ENCODE measurements around the gene NTN1.

Gene NTN1

DNA sequence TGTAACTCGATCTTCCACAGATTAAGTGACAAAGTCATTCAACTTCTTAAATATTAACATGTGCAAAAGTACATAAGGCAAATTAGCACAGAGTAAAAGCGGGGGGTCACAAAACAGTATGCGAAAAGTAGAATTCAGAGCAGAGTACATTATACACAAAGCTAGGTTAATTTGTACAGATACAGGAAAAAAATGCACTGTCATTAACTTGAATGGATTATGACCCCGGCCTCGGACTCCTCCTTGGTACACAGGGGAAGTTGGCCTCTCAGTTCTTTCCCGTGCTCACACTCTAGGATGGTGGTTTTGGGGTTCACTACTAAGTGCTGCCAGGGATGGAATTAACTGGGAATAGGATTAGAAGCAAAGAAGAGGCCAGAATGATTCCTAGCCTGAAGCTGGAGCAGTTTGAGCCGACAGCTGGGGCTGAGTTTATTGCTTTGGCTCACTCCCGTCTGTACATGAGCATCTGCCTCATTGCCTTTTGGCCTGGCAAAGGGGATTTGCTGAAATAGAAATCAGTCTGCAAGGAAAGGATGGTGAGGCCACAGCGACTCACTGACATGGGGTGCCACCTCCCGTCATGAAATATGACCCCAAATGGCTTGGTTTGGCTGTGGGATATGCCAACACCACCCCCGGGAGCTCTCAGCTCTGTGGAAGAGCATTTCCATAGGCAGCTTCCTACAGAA is 23.6 kb downstream of the NTN1 start:
- Histone ChIP-seq H3K36me3 (ENCODE audit: low read length) (no peaks in the 10 kb centered on the region), H3K4me2 (ENCODE audit: low read depth, low read length, poor library complexity, severe bottlenecking) (no peak overlapping the region), H3F3A (ENCODE audit: insufficient read depth) (no peaks in the 10 kb centered on the region), H3K4me3 (ENCODE audit: insufficient read depth, low read length, poor library complexity, severe bottlenecking) (no peak overlapping the region), H3K27ac (ENCODE audit: low read depth, low read length) (no peak overlapping the region), H3K9ac (ENCODE audit: low read length) (no peak overlapping the region), H3K79me2 (ENCODE audit: insufficient read depth, low read length) (no peaks in the 10 kb centered on the region), H2AFZ (ENCODE audit: low read depth, low read length, severe bottlenecking) (no peak overlapping the region), H3K27me3 (ENCODE audit: low read length) (no peaks in the 10 kb centered on the region), H3K9me3 (ENCODE audit: insufficient read depth, low read length) (no peaks in the 10 kb centered on the region), H4K20me1 (ENCODE audit: low read depth, low read length) (no peaks in the 10 kb centered on the region), H3K9me2 (replicated peaks; ENCODE audit: insufficient read depth, low read length) (no peaks in the 10 kb centered on the region)
- TF ChIP-seq EZH2phosphoT487 (conservative IDR thresholded peaks at IDR 0.05; ENCODE audit: low read length): no peak
- TF ChIP-seq, protein P1, sequence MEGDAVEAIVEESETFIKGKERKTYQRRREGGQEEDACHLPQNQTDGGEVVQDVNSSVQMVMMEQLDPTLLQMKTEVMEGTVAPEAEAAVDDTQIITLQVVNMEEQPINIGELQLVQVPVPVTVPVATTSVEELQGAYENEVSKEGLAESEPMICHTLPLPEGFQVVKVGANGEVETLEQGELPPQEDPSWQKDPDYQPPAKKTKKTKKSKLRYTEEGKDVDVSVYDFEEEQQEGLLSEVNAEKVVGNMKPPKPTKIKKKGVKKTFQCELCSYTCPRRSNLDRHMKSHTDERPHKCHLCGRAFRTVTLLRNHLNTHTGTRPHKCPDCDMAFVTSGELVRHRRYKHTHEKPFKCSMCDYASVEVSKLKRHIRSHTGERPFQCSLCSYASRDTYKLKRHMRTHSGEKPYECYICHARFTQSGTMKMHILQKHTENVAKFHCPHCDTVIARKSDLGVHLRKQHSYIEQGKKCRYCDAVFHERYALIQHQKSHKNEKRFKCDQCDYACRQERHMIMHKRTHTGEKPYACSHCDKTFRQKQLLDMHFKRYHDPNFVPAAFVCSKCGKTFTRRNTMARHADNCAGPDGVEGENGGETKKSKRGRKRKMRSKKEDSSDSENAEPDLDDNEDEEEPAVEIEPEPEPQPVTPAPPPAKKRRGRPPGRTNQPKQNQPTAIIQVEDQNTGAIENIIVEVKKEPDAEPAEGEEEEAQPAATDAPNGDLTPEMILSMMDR (IDR thresholded peaks at IDR 0.05; ENCODE audit: insufficient read depth, low read length, poor library complexity, severe bottlenecking): no peak

DNA sequence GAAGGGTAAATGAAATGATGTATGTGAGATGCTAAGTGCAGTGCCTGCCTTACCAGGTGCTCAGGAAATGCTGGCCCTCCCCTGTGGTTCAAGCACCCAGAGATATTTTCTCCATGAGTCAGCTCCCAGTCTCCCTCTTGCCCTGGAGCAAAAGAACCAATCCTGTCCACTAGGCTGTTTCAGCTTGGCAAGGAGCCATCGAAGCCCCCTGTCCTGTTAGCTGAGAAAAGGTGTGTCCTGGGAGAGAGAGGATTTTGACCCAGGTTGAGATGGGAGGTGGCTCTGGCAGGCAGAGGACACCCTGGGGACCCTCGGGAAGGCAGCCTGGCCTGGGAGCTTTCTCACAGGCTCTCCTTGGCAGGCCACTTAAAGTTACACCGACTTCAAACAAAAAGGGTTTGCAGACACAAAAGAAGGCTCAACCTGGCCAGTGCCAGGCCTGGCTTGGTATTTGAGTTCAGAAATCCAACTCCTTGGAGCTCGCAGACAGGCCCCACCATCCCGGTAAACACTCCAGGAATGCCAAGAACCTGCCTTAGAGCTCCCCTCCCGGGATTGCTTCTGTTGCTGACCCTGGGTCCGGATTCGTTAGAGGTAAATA is 29.6 kb downstream of the NTN1 start:
- Histone ChIP-seq H3F3A (ENCODE audit: insufficient read depth) (no peaks in the 10 kb centered on the region), H3K4me3 (ENCODE audit: insufficient read depth, low read length, poor library complexity, severe bottlenecking) (no peak overlapping the region), H3K36me3 (ENCODE audit: low read length) (no peaks in the 10 kb centered on the region), H3K9ac (ENCODE audit: low read length) (no peak overlapping the region), H3K79me2 (ENCODE audit: insufficient read depth, low read length) (no peaks in the 10 kb centered on the region), H3K27ac (ENCODE audit: low read depth, low read length) (no peak overlapping the region), H3K9me3 (ENCODE audit: insufficient read depth, low read length) (no peaks in the 10 kb centered on the region), H3K27me3 (ENCODE audit: low read length) (no peaks in the 10 kb centered on the region), H3K4me2 (ENCODE audit: low read depth, low read length, poor library complexity, severe bottlenecking) (no peak overlapping the region), H2AFZ (ENCODE audit: low read depth, low read length, severe bottlenecking) (no peak overlapping the region), H3K9me2 (replicated peaks; ENCODE audit: insufficient read depth, low read length) (no peaks in the 10 kb centered on the region), H4K20me1 (ENCODE audit: low read depth, low read length) (no peaks in the 10 kb centered on the region)
- TF ChIP-seq, protein P1 (IDR thresholded peaks at IDR 0.05; ENCODE audit: insufficient read depth, low read length, poor library complexity, severe bottlenecking): no peak
- TF ChIP-seq EZH2phosphoT487 (conservative IDR thresholded peaks at IDR 0.05; ENCODE audit: low read length): no peak

DNA sequence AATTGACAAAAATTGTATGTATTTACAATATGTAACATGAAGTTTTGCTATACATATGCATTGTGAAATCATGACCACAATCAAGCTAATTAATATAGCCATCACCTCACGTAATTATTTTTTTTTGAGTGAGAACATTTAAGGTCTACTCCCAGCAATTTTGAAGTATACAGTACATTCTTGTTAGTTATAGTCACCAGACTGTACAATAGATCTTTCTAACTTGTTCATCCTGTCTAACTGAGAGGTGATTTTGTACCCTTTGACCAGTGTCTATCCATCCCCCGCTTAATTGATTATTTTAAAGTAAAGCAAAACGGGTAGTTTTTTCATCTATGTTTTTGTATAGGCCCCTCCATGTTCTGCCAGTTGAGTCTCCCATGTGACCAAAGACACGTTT is 30.3 kb downstream of the NTN1 start:
- Histone ChIP-seq H3F3A (ENCODE audit: insufficient read depth) (no peaks in the 10 kb centered on the region), H2AFZ (ENCODE audit: low read depth, low read length, severe bottlenecking) (no peak overlapping the region), H3K36me3 (ENCODE audit: low read length) (no peaks in the 10 kb centered on the region), H3K79me2 (ENCODE audit: insufficient read depth, low read length) (no peaks in the 10 kb centered on the region), H3K4me3 (ENCODE audit: insufficient read depth, low read length, poor library complexity, severe bottlenecking) (no peak overlapping the region), H3K9me2 (replicated peaks; ENCODE audit: insufficient read depth, low read length) (no peaks in the 10 kb centered on the region), H3K9ac (ENCODE audit: low read length) (no peak overlapping the region), H3K27ac (ENCODE audit: low read depth, low read length) (no peak overlapping the region), H3K27me3 (ENCODE audit: low read length) (no peaks in the 10 kb centered on the region), H3K4me2 (ENCODE audit: low read depth, low read length, poor library complexity, severe bottlenecking) (no peak overlapping the region), H3K9me3 (ENCODE audit: insufficient read depth, low read length) (no peaks in the 10 kb centered on the region), H4K20me1 (ENCODE audit: low read depth, low read length) (no peaks in the 10 kb centered on the region)
- TF ChIP-seq, protein P1 (IDR thresholded peaks at IDR 0.05; ENCODE audit: insufficient read depth, low read length, poor library complexity, severe bottlenecking): no peak
- TF ChIP-seq EZH2phosphoT487 (conservative IDR thresholded peaks at IDR 0.05; ENCODE audit: low read length): no peak

Measured in SU-DHL-6 (cell line).